ENCODE results near the gene EXOSC5. TPM values are rescaled to one million over a fixed set of nuclear protein-coding genes. Genes with fewer than 3 reads are reported as not detected.

EXOSC5 gene
- total and polyA plus RNA-seq, 12 donors, result 10.6 to 43.8 (median 13.7) TPM

GRCh38 chr19:41428481-41428859 is 31.3 kb upstream of the EXOSC5 start:
- H3K27ac ChIP-seq, result peak overlapping the region; percentile 69 to 94 (median 90)
- intact Hi-C loops (cut with DNase I), result loop anchor here in 3 of 10 donors (1.0 to 5.0 kb wide), 4 partner anchors 65 to 121 kb away; partner anchors contain the start of gene CCDC97 (in 1 of the 3)
- ATAC-seq (no peak), DNase-seq (no peak)
- H3K36me3 ChIP-seq, result peaks cover 0 to 58% (median 0%) of the 10 kb centered on the region in 9 donors
- no peaks in the 10 kb centered on the region for H3K9me3 ChIP-seq
- no peaks in the 10 kb centered on the region for H3K27me3 ChIP-seq
- H3K4me1 ChIP-seq, result peaks cover 17 to 90% (median 62%) of the 10 kb centered on the region in 9 donors
- WGBS, 2 donors, result 48 to 67% methylated on average over 1 of the region's 1 CpG
- no peak for TF ChIP-seq CTCF (IDR thresholded peaks at IDR 0.05)
- H3K4me3 ChIP-seq, result peak overlapping the region in 9 of 10 donors; percentile 46 to 73 (median 64)

DNA sequence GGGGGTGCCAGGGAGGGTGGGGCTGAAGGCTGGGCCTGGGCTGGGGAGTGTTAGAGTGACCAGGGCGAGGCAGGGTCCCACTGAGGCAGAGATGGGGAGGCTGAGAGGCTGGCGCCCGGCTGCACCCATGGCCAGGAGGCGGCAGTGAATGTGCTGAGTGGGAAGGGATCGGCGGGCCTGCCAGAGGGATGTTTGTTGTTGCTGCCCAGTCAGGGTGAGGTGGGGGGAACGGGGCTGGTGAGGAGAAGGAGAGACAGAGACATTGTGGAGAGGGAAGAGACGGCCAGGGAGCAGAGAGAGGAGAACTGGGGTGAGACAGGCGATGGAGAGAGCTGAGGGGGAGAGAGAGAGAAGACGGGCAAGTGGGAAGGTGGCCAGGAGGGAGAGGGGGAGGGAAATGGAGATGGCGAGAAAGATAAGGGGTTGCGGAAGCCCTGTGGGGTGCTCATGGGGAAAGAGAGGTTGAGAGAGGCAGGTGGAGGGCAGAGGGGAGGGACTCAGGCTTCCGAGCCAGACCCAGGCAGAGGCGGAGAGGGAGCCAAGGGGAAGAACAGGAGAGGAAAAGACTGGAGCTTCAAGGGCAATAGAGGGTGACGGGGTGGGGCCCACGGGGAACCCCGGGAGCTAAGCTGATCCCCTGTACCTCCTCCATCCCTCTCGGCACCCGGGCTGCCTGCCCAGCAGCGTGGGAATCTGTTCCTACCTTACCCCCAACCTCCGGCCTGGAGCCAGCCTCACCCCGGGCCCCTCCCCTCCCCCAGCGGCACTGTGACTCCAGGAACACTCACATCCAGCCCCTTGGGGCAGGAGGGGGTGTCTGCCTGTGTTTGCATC is 30.7 kb upstream of the EXOSC5 start:
- ATAC-seq (peak; percentile 8 to 48 (median 20)), DNase-seq (peak in 1 of 2 donors; percentile 44)
- H3K4me1 ChIP-seq, result peaks cover 13 to 87% (median 62%) of the 10 kb centered on the region in 9 donors

GRCh38 chr19:41426952-41427646 is 29.9 kb upstream of the EXOSC5 start, which contains the start of gene B3GNT8:
Gene B3GNT8 (minus strand): TSS chr19:41427374. CDS start chr19:41426778, 596 bp downstream.
- Histone ChIP-seq H3K4me3 (peak within 1 kb of the TSS; percentile 16 to 73 (median 61)), H3K36me3 (peaks cover 0 to 62% (median 12%) of the 10 kb centered on the region in 9 donors), H3K4me1 (peaks cover 12 to 93% (median 63%) of the 10 kb centered on the region in 9 donors), H3K27me3 (no peaks in the 10 kb centered on the region), H3K27ac (peak within 1 kb of the TSS; percentile 69 to 94 (median 90)), H3K9me3 (no peaks in the 10 kb centered on the region)
- DNase-seq (peak; percentile 89 to 90), ATAC-seq (peak; percentile 84 to 89 (median 86))
- intact Hi-C loops (cut with DNase I), result loop anchor here in 3 of 10 donors (5.0 kb wide), 3 partner anchors 105 to 120 kb away; partner anchors contain the start of gene CCDC97 (in 1 of the 3)
- 1 to 6% methylated on average over 18 to 19 of the region's 19 CpGs for WGBS, 2 donors
- TF ChIP-seq CTCF (IDR thresholded peaks at IDR 0.05), result no peak

More for the DNA sequence above, 30.7 kb upstream of the EXOSC5 start:
- no peaks in the 10 kb centered on the region for H3K9me3 ChIP-seq
- peak overlapping the region; percentile 16 to 73 (median 61) for H3K4me3 ChIP-seq
- H3K27me3 ChIP-seq, result no peaks in the 10 kb centered on the region
- H3K36me3 ChIP-seq, result peaks cover 0 to 58% (median 6%) of the 10 kb centered on the region in 9 donors
- intact Hi-C loops (cut with DNase I), result loop anchor here in 3 of 10 donors (1.0 to 5.0 kb wide), 4 partner anchors 65 to 121 kb away; partner anchors contain the start of gene CCDC97 (in 1 of the 3)
- peak overlapping the region; percentile 69 to 94 (median 90) for H3K27ac ChIP-seq
- 1 to 3% methylated on average over 23 of the region's 23 CpGs for WGBS, 2 donors
- TF ChIP-seq CTCF (IDR thresholded peaks at IDR 0.05), result peak in 2 of 9 donors; percentile 12 to 31
